ENCODE data around the gene PER1. TPM values are rescaled to one million over a fixed set of nuclear protein-coding genes. Genes with fewer than 3 reads are reported as not detected.

PER1 gene
- total and polyA plus RNA-seq, 2 of the 8 experiments (the other 6 are each of a cell fraction or from before 2014, with no cell fraction given), result 9.6 to 38.0 TPM

GRCh38 chr17:8162997-8163977, 11.1 kb upstream of the PER1 start (continued):
- TF ChIP-seq TAF1 (IDR thresholded peaks at IDR 0.05; ENCODE audit: low read depth, low read length), result peak; percentile 73
- TF ChIP-seq PHF8 (conservative IDR thresholded peaks at IDR 0.05; ENCODE audit: low read depth, low read length), result peak; percentile 50
- no peak for TF ChIP-seq TCF12 (IDR thresholded peaks at IDR 0.05; ENCODE audit: low read depth, low read length)
- no peak for TF ChIP-seq CHD7 (IDR thresholded peaks at IDR 0.05; ENCODE audit: insufficient replicate concordance, low read length)
- TF ChIP-seq ASH2L (IDR thresholded peaks at IDR 0.05; ENCODE audit: low read length), result peak; percentile 33
- 0 out of 2 replicates have a peak, but pooled peaks have one; percentile 2 for TF ChIP-seq CEBPB (IDR thresholded peaks at IDR 0.05; ENCODE audit: low read depth, low read length)
- peak; percentile 90 for TF ChIP-seq POLR2AphosphoS5 (IDR thresholded peaks at IDR 0.05; ENCODE audit: low read depth, low read length)
- no peak for TF ChIP-seq EP300 (IDR thresholded peaks at IDR 0.05; ENCODE audit: borderline replicate concordance in 1 of 2, low read depth in 2 of 2, low read length in 2 of 2)
- TF ChIP-seq RAD21 (IDR thresholded peaks at IDR 0.05 in 1 of 2, conservative IDR thresholded peaks at IDR 0.05 in 1 of 2; ENCODE audit: low read depth in 2 of 2, low read length in 2 of 2), result no peak

Measured in H1 (cell line).